NT2/D1 (cell line): ENCODE data around the gene CIDEA.
A peak's percentile ranks its signal among the peaks of the same experiment; 100 is the strongest.

Source experiments
- DNase-seq: peaks from one replicate; pipeline ENCODE4 v3.0.0-alpha.2; 2011; ENCODE audit warnings: low read depth, low spot score
- H3K27me3 ChIP-seq: 2 replicates; pipeline ENCODE4 v1.6.0; 2011; ENCODE audit warnings: mild to moderate bottlenecking; ENCODE audit not compliant: insufficient read length, insufficient read depth
- H3K36me3 ChIP-seq: 2 replicates; pipeline ENCODE4 v1.6.1; 2011; ENCODE audit warnings: mild to moderate bottlenecking, low read length, mixed read lengths; ENCODE audit not compliant: insufficient read depth, insufficient read length
- H3K4me1 ChIP-seq: 2 replicates; pipeline ENCODE4 v1.5.1; 2011; ENCODE audit not compliant: insufficient read depth, insufficient read length
- H3K4me3 ChIP-seq: 2 replicates; pipeline ENCODE4 v1.5.1; 2011; ENCODE audit warnings: low read depth; ENCODE audit not compliant: insufficient read length
- H3K9ac ChIP-seq: 2 replicates; pipeline ENCODE4 v1.6.0; 2011; ENCODE audit warnings: low read depth; ENCODE audit not compliant: insufficient read length
- H3K9me3 ChIP-seq: 2 replicates; pipeline ENCODE4 v1.5.1; 2011; ENCODE audit warnings: mild to moderate bottlenecking, low read length; ENCODE audit not compliant: insufficient read depth
- SUZ12 ChIP-seq: IDR thresholded peaks from 2 replicates; pipeline ENCODE4 v1.6.1; 2011; ENCODE audit not compliant: insufficient read length, insufficient read depth; ENCODE audit errors: extremely low read depth
- YY1 ChIP-seq: IDR thresholded peaks from 2 replicates; pipeline ENCODE4 v1.6.1; 2011; ENCODE audit not compliant: insufficient read length, insufficient read depth
- ZNF274 ChIP-seq: IDR thresholded peaks from 2 replicates; pipeline ENCODE4 v1.6.1; 2011; ENCODE audit warnings: mild to moderate bottlenecking, low read depth, low read length

Gene CIDEA

DNA sequence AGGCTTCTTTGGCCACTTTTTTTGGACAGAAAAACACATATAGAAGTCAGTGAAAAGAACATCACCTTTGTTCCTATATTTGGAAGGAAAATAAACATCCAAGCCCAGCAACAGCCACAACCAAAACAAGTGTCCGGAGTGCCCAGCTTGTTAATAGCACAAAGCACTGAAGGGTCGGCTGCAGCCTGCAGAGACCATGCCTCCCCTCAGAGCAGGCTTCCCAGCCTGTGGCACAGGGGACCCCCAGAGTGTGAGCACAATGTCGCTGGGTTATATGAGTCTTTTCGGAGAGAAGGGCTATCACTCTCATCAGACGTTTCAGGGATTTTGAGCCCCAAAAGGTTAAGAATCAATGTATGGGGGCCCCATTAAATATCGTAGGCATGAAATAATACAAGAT lies 6.2 kb upstream of the CIDEA start:
- Histone ChIP-seq H3K36me3 (no peaks in the 10 kb centered on the region), H3K9me3 (peaks cover 4% of the 10 kb centered on the region; the same call in 1 of the 2 replicates), H3K4me1 (no peaks in the 10 kb centered on the region), H3K4me3 (no peak overlapping the region), H3K27me3 (peaks cover 27% of the 10 kb centered on the region), H3K9ac (no peak overlapping the region)
- no peak for DNase-seq
- TF ChIP-seq ZNF274 (no peak), SUZ12 (no peak), YY1 (no peak)

DNA sequence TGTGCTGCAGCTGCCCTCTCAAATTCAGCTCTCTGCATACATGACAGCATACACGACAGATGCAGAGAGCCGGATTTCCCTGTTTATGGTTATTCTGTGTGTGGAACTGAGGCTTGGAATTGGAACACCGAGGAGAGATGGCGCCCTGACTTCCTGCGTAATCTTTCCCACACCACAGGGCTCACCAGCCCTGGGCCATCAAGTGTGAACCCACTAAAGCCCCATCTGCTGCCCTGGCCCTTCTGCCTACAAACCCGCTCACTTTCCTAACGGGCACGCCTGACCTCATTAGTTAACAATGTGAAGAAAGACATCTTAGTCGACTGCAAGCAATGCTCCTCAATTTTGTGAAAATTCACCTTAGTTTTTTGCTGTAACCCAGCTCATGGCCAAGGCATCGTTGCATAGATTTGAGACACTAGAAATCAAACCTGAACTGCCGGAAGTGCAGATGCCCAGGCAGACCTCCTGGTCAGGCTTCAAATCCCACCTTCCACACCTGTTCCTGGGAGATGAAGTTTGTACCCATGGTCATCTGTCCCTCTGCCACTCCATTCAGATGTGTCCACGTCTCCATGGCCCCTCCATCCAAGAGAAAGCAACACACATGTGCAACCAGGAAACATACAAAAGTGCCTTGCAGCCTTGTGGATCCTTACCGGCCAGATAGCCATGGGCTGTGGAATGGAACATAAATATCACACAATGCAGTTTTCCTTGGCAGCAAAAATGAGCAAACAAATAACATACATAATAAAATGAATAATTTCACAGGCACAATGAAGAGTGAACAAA lies 5.0 kb upstream of the CIDEA start:
- peaks cover 39% of the 10 kb centered on the region for H3K27me3 ChIP-seq
- no peaks in the 10 kb centered on the region for H3K4me1 ChIP-seq
- H3K36me3 ChIP-seq: no peaks in the 10 kb centered on the region
- DNase-seq: no peak
- 0 out of 2 replicates have a peak, but pooled peaks cover 4% of the 10 kb centered on the region for H3K9me3 ChIP-seq
- TF ChIP-seq ZNF274 (no peak), SUZ12 (no peak), YY1 (no peak)
- H3K9ac ChIP-seq: no peak overlapping the region
- H3K4me3 ChIP-seq: no peak overlapping the region

DNA sequence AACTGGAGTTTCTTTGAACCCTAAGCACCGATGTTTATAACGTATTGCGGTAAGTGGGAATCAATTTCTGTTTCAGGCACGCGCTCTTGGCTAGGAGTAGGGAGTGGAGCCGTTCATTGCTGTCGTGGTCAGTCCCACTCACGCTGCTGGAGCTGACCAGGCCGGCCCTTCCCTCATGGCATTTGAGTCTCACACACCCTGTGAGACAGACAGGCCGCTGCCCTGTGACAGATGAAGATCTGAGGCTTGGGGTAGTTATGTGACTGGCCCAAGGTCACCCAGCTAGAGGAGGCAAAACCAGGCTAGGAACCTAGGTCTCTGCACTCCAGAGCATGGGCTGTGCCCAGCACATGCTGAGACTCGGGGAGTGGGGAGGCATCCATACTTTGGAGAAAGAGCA lies 2.9 kb upstream of the CIDEA start:
- no peak overlapping the region for H3K9ac ChIP-seq
- H3K9me3 ChIP-seq: no peaks in the 10 kb centered on the region
- no peak overlapping the region for H3K4me3 ChIP-seq
- H3K4me1 ChIP-seq: peaks cover 11% of the 10 kb centered on the region
- H3K27me3 ChIP-seq: peaks cover 43% of the 10 kb centered on the region
- H3K36me3 ChIP-seq: no peaks in the 10 kb centered on the region
- DNase-seq: no peak
- TF ChIP-seq SUZ12: no peak
- no peak for TF ChIP-seq ZNF274
- TF ChIP-seq YY1: no peak

DNA sequence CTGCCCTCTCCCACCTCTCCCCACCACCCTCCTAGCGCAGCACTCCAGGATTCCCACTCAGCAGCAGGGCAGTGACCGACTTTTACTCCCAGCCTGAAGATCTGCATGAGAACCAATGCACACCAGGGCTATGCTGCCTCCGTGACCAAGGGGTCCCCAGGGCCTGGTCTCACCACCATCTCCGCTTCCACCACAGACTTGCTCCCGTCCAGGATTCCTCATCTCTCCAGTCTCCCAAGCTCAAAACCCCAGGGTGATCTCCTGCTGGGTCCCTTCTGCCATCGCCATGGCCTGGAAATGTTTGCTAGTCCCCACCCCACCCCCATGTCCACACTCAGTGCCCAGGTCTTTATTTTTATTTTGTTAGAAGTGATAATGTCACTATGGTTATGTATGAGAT lies 2.1 kb upstream of the CIDEA start:
- TF ChIP-seq YY1: no peak
- no peak for TF ChIP-seq SUZ12
- H3K9ac ChIP-seq: no peak overlapping the region

DNA sequence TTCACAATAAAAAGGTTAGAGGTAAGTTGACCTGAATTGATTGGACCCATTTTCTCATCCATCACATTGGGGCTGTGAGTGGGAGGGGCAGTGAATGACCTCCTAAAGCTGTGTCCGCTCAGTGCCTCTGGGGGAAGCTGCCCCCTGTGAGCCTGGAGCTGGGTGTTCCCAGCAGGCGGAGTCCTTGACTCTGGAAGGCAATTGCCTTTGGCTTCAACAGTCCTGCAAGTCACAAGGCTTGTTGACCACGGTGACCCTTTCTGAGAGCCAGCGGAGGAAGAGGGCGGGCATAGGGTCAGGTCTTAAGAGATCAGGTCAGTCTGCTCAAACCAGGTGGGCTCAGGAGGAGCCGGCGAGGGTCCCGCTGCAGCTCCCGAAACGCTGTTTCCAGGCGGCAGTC lies 1.1 kb upstream of the CIDEA start:
- peak overlapping the region; percentile 42 for H3K9ac ChIP-seq
- TF ChIP-seq SUZ12 (no peak), ZNF274 (no peak), YY1 (no peak)
- peaks cover 40% of the 10 kb centered on the region for H3K27me3 ChIP-seq
- H3K36me3 ChIP-seq: no peaks in the 10 kb centered on the region
- DNase-seq: no peak
- no peaks in the 10 kb centered on the region for H3K9me3 ChIP-seq
- H3K4me1 ChIP-seq: peaks cover 11% of the 10 kb centered on the region
- H3K4me3 ChIP-seq: peak overlapping the region; percentile 43

More for the DNA sequence above, 2.1 kb upstream of the CIDEA start:
- Histone ChIP-seq H3K4me1 (peaks cover 11% of the 10 kb centered on the region), H3K4me3 (no peak overlapping the region), H3K36me3 (no peaks in the 10 kb centered on the region), H3K27me3 (peaks cover 40% of the 10 kb centered on the region), H3K9me3 (no peaks in the 10 kb centered on the region)
- no peak for DNase-seq

DNA sequence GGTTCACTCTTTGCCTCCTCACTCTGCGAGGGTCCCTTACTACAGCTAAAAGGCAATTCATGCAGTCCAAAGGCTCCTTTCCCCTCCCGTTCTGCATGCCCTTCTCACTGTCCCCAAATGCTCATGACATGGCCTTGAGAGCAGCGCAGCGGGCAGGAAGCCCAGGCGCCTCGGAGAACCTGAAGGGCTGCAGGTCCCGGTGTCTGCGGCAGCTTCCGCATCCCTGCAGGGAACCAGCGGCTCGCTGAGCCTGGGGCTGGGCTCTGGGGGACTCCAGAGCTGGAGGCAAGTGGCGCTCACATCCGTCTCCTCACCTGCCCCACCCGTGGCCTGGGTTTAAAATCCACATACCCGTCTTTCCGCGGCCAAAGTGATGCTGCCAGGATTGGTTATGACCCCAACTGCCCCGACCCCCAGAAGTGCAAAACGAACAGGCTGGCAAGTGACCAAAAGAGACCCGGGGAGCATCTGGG lies 462 bp upstream of the CIDEA start:
- H3K27me3 ChIP-seq: peaks cover 40% of the 10 kb centered on the region
- peaks cover 11% of the 10 kb centered on the region for H3K4me1 ChIP-seq
- no peak for TF ChIP-seq ZNF274
- no peak for TF ChIP-seq SUZ12
- no peak for TF ChIP-seq YY1
- DNase-seq: no peak
- H3K36me3 ChIP-seq: no peaks in the 10 kb centered on the region
- peak overlapping the region; percentile 43 for H3K4me3 ChIP-seq
- peak overlapping the region; percentile 51 for H3K9ac ChIP-seq
- H3K9me3 ChIP-seq: no peaks in the 10 kb centered on the region

DNA sequence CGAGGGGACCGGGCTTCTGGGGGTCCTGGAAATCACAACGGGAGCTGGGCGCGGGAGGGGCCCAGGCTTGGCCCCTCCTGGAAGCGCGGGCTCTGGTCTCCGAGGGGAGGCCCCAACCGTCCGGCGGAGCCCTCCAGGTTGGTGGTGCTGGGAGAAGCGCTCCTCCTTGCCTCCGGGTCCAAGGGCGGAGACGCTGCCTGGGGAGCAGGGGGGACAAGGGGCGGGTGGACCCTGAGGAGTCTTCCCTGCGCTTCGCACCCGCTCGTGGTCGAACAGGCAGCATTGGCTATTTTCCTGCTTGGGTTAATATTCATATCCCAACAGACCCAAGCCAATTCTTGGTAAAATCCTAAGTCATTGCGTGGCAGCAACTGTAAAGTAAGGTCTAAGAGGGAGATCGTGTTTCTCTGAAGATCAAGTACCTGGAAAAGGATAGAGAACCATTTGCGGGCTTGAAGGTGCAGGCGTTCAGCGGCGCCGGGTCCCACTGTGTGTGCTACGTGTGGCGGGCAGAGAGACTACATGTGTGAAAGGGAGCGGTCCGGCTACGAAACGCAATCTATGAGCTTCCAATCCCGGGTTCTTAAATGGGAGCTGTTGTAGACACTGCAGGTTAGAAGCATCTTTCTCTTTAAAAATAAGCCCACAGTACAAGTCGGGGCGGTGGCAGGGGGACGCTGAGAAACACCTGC lies 805 bp downstream of the CIDEA start:
- Histone ChIP-seq H3K9me3 (no peaks in the 10 kb centered on the region), H3K4me1 (peaks cover 11% of the 10 kb centered on the region), H3K9ac (no peak overlapping the region), H3K27me3 (peaks cover 40% of the 10 kb centered on the region), H3K36me3 (no peaks in the 10 kb centered on the region), H3K4me3 (no peak overlapping the region)
- DNase-seq: no peak
- no peak for TF ChIP-seq YY1
- no peak for TF ChIP-seq SUZ12
- no peak for TF ChIP-seq ZNF274

DNA sequence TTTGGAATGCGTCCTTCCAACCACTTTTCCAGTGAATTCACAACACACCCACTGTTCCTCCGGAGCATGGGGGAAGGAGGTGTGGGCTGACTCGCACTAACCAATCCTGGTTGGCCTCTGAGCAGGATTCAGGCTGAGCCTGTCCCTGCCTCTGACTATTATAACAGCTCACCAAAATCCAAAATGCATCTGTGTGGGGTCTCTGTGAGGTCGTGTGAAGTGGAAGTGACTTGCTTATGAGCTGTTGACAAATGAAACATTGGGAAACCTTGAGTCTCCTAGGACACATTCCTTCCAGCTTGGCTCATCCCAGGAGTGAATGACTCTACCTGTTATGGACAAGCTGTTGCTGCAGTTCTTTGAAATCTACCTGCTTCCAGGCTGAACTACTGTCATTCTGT lies 1.5 kb downstream of the CIDEA start:
- Histone ChIP-seq H3K9ac (no peak overlapping the region), H3K4me3 (no peak overlapping the region), H3K36me3 (no peaks in the 10 kb centered on the region), H3K4me1 (peaks cover 11% of the 10 kb centered on the region), H3K27me3 (peaks cover 40% of the 10 kb centered on the region), H3K9me3 (no peaks in the 10 kb centered on the region)
- no peak for TF ChIP-seq YY1
- no peak for TF ChIP-seq ZNF274
- TF ChIP-seq SUZ12: no peak
- no peak for DNase-seq
